Gastroesophageal sphincter (tissue), 4 donors: Measurements from ENCODE around the gene GNPAT. TPM values are rescaled to one million over a fixed set of nuclear protein-coding genes. Genes with fewer than 3 reads are reported as not detected.

ENCODE experiments used
- ATAC-seq: fragments of 150-250 bp; one replicate; pipeline ENCODE4 v1.9.1; 2016; ENCODE audit warnings: mild to moderate bottlenecking, moderate library complexity
- H3K27ac ChIP-seq, 4 donors: fragments of 200-600 bp; sonication (generic) in 3 of 4; 1 replicate in 3 of 4; 2 replicates in 1 of 4; pipeline ENCODE4 v1.5.1; 2016 to 2019
- H3K27me3 ChIP-seq: fragments of 200-600 bp; sonication (generic); one replicate; pipeline ENCODE4 v1.5.1; 2019
- H3K36me3 ChIP-seq, 2 donors: fragments of 200-600 bp; sonication (generic); one replicate each; pipeline ENCODE4 v1.5.1; 2019; ENCODE audit warnings: control low read depth in 1 of 2
- H3K4me1 ChIP-seq, 3 donors: fragments of 200-600 bp; sonication (generic); 1 replicate in 2 of 3; 2 replicates in 1 of 3; pipeline ENCODE4 v1.5.1; 2016 to 2019; ENCODE audit warnings: control low read depth in 2 of 3
- H3K4me3 ChIP-seq, 2 donors: fragments of 200-600 bp; sonication (generic); one replicate each; pipeline ENCODE4 v1.5.1; 2019; ENCODE audit warnings: mild to moderate bottlenecking in 1 of 2, moderate library complexity in 1 of 2
- H3K9me3 ChIP-seq, 3 donors: fragments of 200-600 bp; sonication (generic); one replicate each; pipeline ENCODE4 v1.5.1; 2017 to 2019; ENCODE audit warnings: control low read depth in 2 of 3
- EP300 ChIP-seq: sonication (generic); formaldehyde crosslinking; IDR thresholded peaks from one replicate; pipeline ENCODE4 v1.6.1; 2017; ENCODE audit warnings: antibody characterized with exemption, mild to moderate bottlenecking
- POLR2A ChIP-seq, 2 donors: fragments of 450-650 bp; IDR thresholded peaks; one replicate each; pipeline ENCODE4 v1.6.1; 2017; ENCODE audit warnings: antibody characterized with exemption in 2 of 2, mild to moderate bottlenecking in 2 of 2, moderate library complexity in 1 of 2
- POLR2AphosphoS5 ChIP-seq: sonication (generic); formaldehyde crosslinking; IDR thresholded peaks from one replicate; pipeline ENCODE4 v1.6.1; 2017; ENCODE audit warnings: antibody characterized with exemption
- WGBS, 2 donors: methylation state at CpG; one replicate each; pipeline ENCODE4 v1.1.5; 2018; ENCODE audit warnings: low coverage in 1 of 2; 5-methylcytosine and 5-hydroxymethylcytosine counted together
- total RNA-seq, 4 donors: library from RNA; depleted of rRNA; stranded (reverse); fragments of >200 nt; gene quantifications; one replicate each; pipeline ENCODE4 v1.1.0, GENCODE V29; 2016
- TF ChIP-seq, protein P1 (sequence below), 4 experiments: fragments of 200-600 bp in 2 of 4; fragments of 450-650 bp in 2 of 4; sonication (generic) in 1 of 4; IDR thresholded peaks; one replicate each; pipeline ENCODE4 v1.5.1; 2017 to 2019; ENCODE audit warnings: antibody characterized with exemption in 4 of 4, mild to moderate bottlenecking in 2 of 4, moderate library complexity in 2 of 4

Gene GNPAT
- total RNA-seq, 4 donors from 2014 or later: 43.8 to 74.5 (median 57.7) TPM

GRCh38 chr1:231266811-231267322 lies 25.9 kb downstream of the GNPAT start:
- no peaks in the 10 kb centered on the region for H3K27me3 ChIP-seq
- WGBS, 2 donors: 0 to 31% methylated on average over 1 of the region's 1 CpG
- no peak overlapping the region for H3K4me3 ChIP-seq
- no peak overlapping the region for H3K27ac ChIP-seq
- H3K4me1 ChIP-seq: no peaks in the 10 kb centered on the region
- peaks cover 6 to 98% of the 10 kb centered on the region in 2 donors for H3K36me3 ChIP-seq
- TF ChIP-seq, protein P1, sequence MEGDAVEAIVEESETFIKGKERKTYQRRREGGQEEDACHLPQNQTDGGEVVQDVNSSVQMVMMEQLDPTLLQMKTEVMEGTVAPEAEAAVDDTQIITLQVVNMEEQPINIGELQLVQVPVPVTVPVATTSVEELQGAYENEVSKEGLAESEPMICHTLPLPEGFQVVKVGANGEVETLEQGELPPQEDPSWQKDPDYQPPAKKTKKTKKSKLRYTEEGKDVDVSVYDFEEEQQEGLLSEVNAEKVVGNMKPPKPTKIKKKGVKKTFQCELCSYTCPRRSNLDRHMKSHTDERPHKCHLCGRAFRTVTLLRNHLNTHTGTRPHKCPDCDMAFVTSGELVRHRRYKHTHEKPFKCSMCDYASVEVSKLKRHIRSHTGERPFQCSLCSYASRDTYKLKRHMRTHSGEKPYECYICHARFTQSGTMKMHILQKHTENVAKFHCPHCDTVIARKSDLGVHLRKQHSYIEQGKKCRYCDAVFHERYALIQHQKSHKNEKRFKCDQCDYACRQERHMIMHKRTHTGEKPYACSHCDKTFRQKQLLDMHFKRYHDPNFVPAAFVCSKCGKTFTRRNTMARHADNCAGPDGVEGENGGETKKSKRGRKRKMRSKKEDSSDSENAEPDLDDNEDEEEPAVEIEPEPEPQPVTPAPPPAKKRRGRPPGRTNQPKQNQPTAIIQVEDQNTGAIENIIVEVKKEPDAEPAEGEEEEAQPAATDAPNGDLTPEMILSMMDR (IDR thresholded peaks at IDR 0.05): no peak
- no peak for TF ChIP-seq POLR2A (IDR thresholded peaks at IDR 0.05)
- TF ChIP-seq POLR2AphosphoS5: no peak
- TF ChIP-seq EP300: no peak
- no peak for ATAC-seq
- H3K9me3 ChIP-seq: no peaks in the 10 kb centered on the region

GRCh38 chr1:231272173-231272572 lies 31.2 kb downstream of the GNPAT start:
- no peak for TF ChIP-seq POLR2A (IDR thresholded peaks at IDR 0.05)
- TF ChIP-seq POLR2AphosphoS5: no peak
- TF ChIP-seq, protein P1 (IDR thresholded peaks at IDR 0.05): no peak
- TF ChIP-seq EP300: no peak
- WGBS, 2 donors: 42 to 69% methylated on average over 2 to 3 of the region's 3 CpGs
- H3K9me3 ChIP-seq: no peaks in the 10 kb centered on the region
- no peak for ATAC-seq
- H3K4me1 ChIP-seq: no peaks in the 10 kb centered on the region
- H3K27me3 ChIP-seq: no peaks in the 10 kb centered on the region
- peaks cover 6 to 99% of the 10 kb centered on the region in 2 donors for H3K36me3 ChIP-seq
- H3K27ac ChIP-seq: no peak overlapping the region
- H3K4me3 ChIP-seq: no peak overlapping the region

GRCh38 chr1:231272880-231273279 lies 31.9 kb downstream of the GNPAT start:
- H3K27me3 ChIP-seq: no peaks in the 10 kb centered on the region
- no peak overlapping the region for H3K4me3 ChIP-seq
- peaks cover 6 to 99% of the 10 kb centered on the region in 2 donors for H3K36me3 ChIP-seq
- H3K4me1 ChIP-seq: no peaks in the 10 kb centered on the region
- 85 to 88% methylated on average over 1 to 2 of the region's 2 CpGs for WGBS, 2 donors
- ATAC-seq: no peak
- TF ChIP-seq EP300 (no peak), POLR2A (IDR thresholded peaks at IDR 0.05) (no peak), POLR2AphosphoS5 (no peak)
- TF ChIP-seq, protein P1 (IDR thresholded peaks at IDR 0.05): no peak
- H3K9me3 ChIP-seq: no peaks in the 10 kb centered on the region
- H3K27ac ChIP-seq: no peak overlapping the region

GRCh38 chr1:231274119-231274825 lies 33.3 kb downstream of the GNPAT start:
- H3K27me3 ChIP-seq: no peaks in the 10 kb centered on the region
- WGBS, 2 donors: 75 to 85% methylated on average over 6 of the region's 8 CpGs
- TF ChIP-seq, protein P1 (IDR thresholded peaks at IDR 0.05): no peak
- TF ChIP-seq POLR2AphosphoS5 (no peak), EP300 (no peak), POLR2A (IDR thresholded peaks at IDR 0.05) (no peak)
- no peak overlapping the region for H3K4me3 ChIP-seq
- H3K27ac ChIP-seq: no peak overlapping the region
- peaks cover 6 to 85% of the 10 kb centered on the region in 2 donors for H3K36me3 ChIP-seq
- H3K4me1 ChIP-seq: peaks cover 0 to 5% (median 0%) of the 10 kb centered on the region in 3 donors
- H3K9me3 ChIP-seq: no peaks in the 10 kb centered on the region
- ATAC-seq: no peak
